SK-N-SH (cell line): ENCODE measurements around the gene EEF1A2.

Source experiments
- EP300 ChIP-seq, 2 experiments: IDR thresholded peaks; 2 replicates each; pipeline versions ENCODE4 v1.4.0 to v1.6.1; 2012; ENCODE audit warnings: borderline replicate concordance in 1 of 2, low read depth in 1 of 2, low read length in 1 of 2
- EZH2phosphoT487 ChIP-seq: fragments of 200-600 bp; sonication (generic); IDR thresholded peaks from 2 replicates; pipeline ENCODE4 v1.6.1; 2017; ENCODE audit warnings: low read depth, mixed run types, mild to moderate bottlenecking, antibody characterized with exemption, moderate library complexity, borderline replicate concordance
- MAX ChIP-seq: IDR thresholded peaks from 2 replicates; pipeline ENCODE4 v1.4.0; 2012; ENCODE audit warnings: low read depth
- MXI1 ChIP-seq: IDR thresholded peaks from 2 replicates; pipeline ENCODE4 v1.6.1; 2012; ENCODE audit warnings: mild to moderate bottlenecking, low read depth, low read length, improper control_type of control experiment
- POLR2AphosphoS5 ChIP-seq: IDR thresholded peaks from 2 replicates; pipeline ENCODE4 v1.6.1; 2012; ENCODE audit warnings: low read depth, low read length
- REST ChIP-seq: IDR thresholded peaks from 2 replicates; pipeline ENCODE4 v1.6.1; 2012; ENCODE audit warnings: mild to moderate bottlenecking, low read depth, low read length, moderate library complexity
- TF ChIP-seq, protein P1 (sequence below): fragments of 200-600 bp; sonication (generic); IDR thresholded peaks from 2 replicates; pipeline ENCODE4 v1.6.1; 2017; ENCODE audit warnings: antibody characterized with exemption, mild to moderate bottlenecking, moderate library complexity
- TF ChIP-seq, protein P2 (sequence below): IDR thresholded peaks from 2 replicates; pipeline ENCODE4; 2012

GRCh38 chr20:63487781-63488241 lies 11.1 kb downstream of the EEF1A2 start:
- TF ChIP-seq MAX, result no peak
- TF ChIP-seq EZH2phosphoT487, result no peak
- TF ChIP-seq, protein P1, sequence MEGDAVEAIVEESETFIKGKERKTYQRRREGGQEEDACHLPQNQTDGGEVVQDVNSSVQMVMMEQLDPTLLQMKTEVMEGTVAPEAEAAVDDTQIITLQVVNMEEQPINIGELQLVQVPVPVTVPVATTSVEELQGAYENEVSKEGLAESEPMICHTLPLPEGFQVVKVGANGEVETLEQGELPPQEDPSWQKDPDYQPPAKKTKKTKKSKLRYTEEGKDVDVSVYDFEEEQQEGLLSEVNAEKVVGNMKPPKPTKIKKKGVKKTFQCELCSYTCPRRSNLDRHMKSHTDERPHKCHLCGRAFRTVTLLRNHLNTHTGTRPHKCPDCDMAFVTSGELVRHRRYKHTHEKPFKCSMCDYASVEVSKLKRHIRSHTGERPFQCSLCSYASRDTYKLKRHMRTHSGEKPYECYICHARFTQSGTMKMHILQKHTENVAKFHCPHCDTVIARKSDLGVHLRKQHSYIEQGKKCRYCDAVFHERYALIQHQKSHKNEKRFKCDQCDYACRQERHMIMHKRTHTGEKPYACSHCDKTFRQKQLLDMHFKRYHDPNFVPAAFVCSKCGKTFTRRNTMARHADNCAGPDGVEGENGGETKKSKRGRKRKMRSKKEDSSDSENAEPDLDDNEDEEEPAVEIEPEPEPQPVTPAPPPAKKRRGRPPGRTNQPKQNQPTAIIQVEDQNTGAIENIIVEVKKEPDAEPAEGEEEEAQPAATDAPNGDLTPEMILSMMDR, result no peak
- TF ChIP-seq EP300 (IDR thresholded peaks at IDR 0.05; ENCODE audit: borderline replicate concordance in 1 of 2, low read depth in 1 of 2, low read length in 1 of 2), result no peak
- no peak for TF ChIP-seq MXI1
- TF ChIP-seq, protein P2, sequence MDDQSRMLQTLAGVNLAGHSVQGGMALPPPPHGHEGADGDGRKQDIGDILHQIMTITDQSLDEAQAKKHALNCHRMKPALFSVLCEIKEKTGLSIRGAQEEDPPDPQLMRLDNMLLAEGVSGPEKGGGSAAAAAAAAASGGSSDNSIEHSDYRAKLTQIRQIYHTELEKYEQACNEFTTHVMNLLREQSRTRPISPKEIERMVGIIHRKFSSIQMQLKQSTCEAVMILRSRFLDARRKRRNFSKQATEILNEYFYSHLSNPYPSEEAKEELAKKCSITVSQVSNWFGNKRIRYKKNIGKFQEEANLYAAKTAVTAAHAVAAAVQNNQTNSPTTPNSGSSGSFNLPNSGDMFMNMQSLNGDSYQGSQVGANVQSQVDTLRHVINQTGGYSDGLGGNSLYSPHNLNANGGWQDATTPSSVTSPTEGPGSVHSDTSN, result no peak
- no peak for TF ChIP-seq POLR2AphosphoS5
- no peak for TF ChIP-seq REST
